Caco-2 (cell line): ENCODE measurements around the gene KLHDC10. TPM values are rescaled to one million over a fixed set of nuclear protein-coding genes. Genes with fewer than 3 reads are reported as not detected.
A peak's percentile ranks its signal among the peaks of the same experiment; 100 is the strongest.

Source experiments
- BruUV-seq: library from RNA; stranded (reverse); fragments of 400-500 nt; replicated peaks from 2 replicates; lab custom pipeline; 2021; lab: Mats Ljungman, UMichigan
- CTCF ChIA-PET: fragments of 300-600 bp; sonication (Branson Sonifier 250); formaldehyde crosslinking; loops from one replicate; lab custom pipeline; 2022; ENCODE audit warnings: antibody characterized with exemption; lab: Charles Lee
- POLR2A ChIA-PET: fragments of 300-600 bp; sonication (Branson Sonifier 250); formaldehyde crosslinking; loops from one replicate; lab custom pipeline; 2022; ENCODE audit warnings: antibody characterized with exemption; lab: Charles Lee
- DNase-seq, 2 experiments: peaks; one replicate each; pipeline versions ENCODE4 v3.0.0 to v3.0.0-alpha.2; 2020 to 2022
- H3K27me3 ChIP-seq: replicated peaks from 2 replicates; pipeline ENCODE4 v1.6.0; 2011; ENCODE audit warnings: low read length; ENCODE audit not compliant: control insufficient read depth, insufficient read depth
- H3K36me3 ChIP-seq: 2 replicates; pipeline ENCODE4 v1.5.1; 2011; ENCODE audit warnings: low read length; ENCODE audit not compliant: control insufficient read depth, insufficient read depth
- H3K4me1 ChIP-seq: fragments of 250-450 bp; sonication (Bioruptor Pico); 2 replicates; pipeline ENCODE4 v1.5.1; 2020; ENCODE audit warnings: mild to moderate bottlenecking
- H3K4me3 ChIP-seq: 2 replicates; pipeline ENCODE4 v1.5.1; 2011; ENCODE audit warnings: low read depth, mild to moderate bottlenecking, control low read depth, low read length
- H3K9me3 ChIP-seq: fragments of 250-450 bp; sonication (Bioruptor Pico); 2 replicates; pipeline ENCODE4 v1.5.1; 2020; ENCODE audit warnings: mild to moderate bottlenecking, moderate library complexity
- H3K27ac Mint-ChIP-seq: one replicate; pipeline ENCODE4 v1.8.0; 2022; ENCODE audit warnings: mixed read lengths; ENCODE audit not compliant: unreplicated experiment
- H3K27me3 Mint-ChIP-seq: one replicate; pipeline ENCODE4 v1.8.0; 2022; ENCODE audit warnings: mixed read lengths; ENCODE audit not compliant: insufficient read depth, unreplicated experiment
- H3K36me3 Mint-ChIP-seq: one replicate; pipeline ENCODE4 v1.8.0; 2022; ENCODE audit warnings: mild to moderate bottlenecking, mixed read lengths; ENCODE audit not compliant: insufficient read depth, unreplicated experiment
- H3K4me1 Mint-ChIP-seq: one replicate; pipeline ENCODE4 v1.8.0; 2022; ENCODE audit warnings: low read depth, mixed read lengths; ENCODE audit not compliant: unreplicated experiment
- H3K4me3 Mint-ChIP-seq: one replicate; pipeline ENCODE4 v1.8.0; 2022; ENCODE audit warnings: mild to moderate bottlenecking, moderate library complexity, mixed read lengths; ENCODE audit not compliant: unreplicated experiment
- H3K9me3 Mint-ChIP-seq: one replicate; pipeline ENCODE4 v1.8.0; 2022; ENCODE audit warnings: mixed read lengths; ENCODE audit not compliant: unreplicated experiment
- CTCF ChIP-seq, 2 experiments: fragments of 200-600 bp in 1 of 2; IDR thresholded peaks; 1 replicate in 1 of 2; 2 replicates in 1 of 2; pipeline versions ENCODE4 v1.5.1 to v1.8.0; 2011 to 2022; ENCODE audit warnings: antibody characterized with exemption in 1 of 2, control low read depth in 1 of 2, inconsistent platforms in 1 of 2, low read depth in 1 of 2, low read length in 1 of 2, mild to moderate bottlenecking in 1 of 2, moderate library complexity in 1 of 2; ENCODE audit not compliant: insufficient read depth in 1 of 2, severe bottlenecking in 1 of 2, unreplicated experiment in 1 of 2
- intact Hi-C: fragments of 100-400 bp; cut with micrococcal nuclease; formaldehyde crosslinking; loops from one replicate; pipeline ENCODE4 v1.10.0; 2022; ENCODE audit not compliant: unreplicated experiment
- total RNA-seq: library from RNA; stranded (reverse); gene quantifications from 2 replicates; pipeline ENCODE4 v1.2.3, GENCODE V29; 2022

Gene KLHDC10
- total RNA-seq, 1 experiment from 2014 or later = 22.3 TPM

- 0 out of 2 replicates have a peak, but pooled peaks cover 2% of the 10 kb centered on the region for H3K36me3 ChIP-seq
- no peak overlapping the region for H3K4me3 ChIP-seq
- no peak overlapping the region for H3K4me3 Mint-ChIP-seq
- DNase-seq = no peak
- TF ChIP-seq CTCF (IDR thresholded peaks at IDR 0.05; ENCODE audit: insufficient read depth in 1 of 2, low read depth in 1 of 2, low read length in 1 of 2, severe bottlenecking in 1 of 2, unreplicated experiment in 1 of 2) = no peak
- H3K9me3 ChIP-seq = no peaks in the 10 kb centered on the region
- intact Hi-C loops = no loop called here
- H3K27ac Mint-ChIP-seq = no peak overlapping the region
- no peaks in the 10 kb centered on the region for H3K27me3 Mint-ChIP-seq
- peaks cover 11% of the 10 kb centered on the region for H3K36me3 Mint-ChIP-seq
- CTCF ChIA-PET = interaction anchor here (1.8 kb wide), 1 partner anchor 42 kb away, joined by 10 read pairs; no protein-coding TSS in a partner anchor
- H3K27me3 ChIP-seq = no peaks in the 10 kb centered on the region
- H3K4me1 ChIP-seq = peaks cover 17% of the 10 kb centered on the region
- H3K9me3 Mint-ChIP-seq = no peaks in the 10 kb centered on the region
- BruUV-seq = no TSS peak
- peaks cover 15% of the 10 kb centered on the region for H3K4me1 Mint-ChIP-seq
- POLR2A ChIA-PET = no interaction called here
Observed at GRCh38 chr7:130114374-130114773, 44.0 kb downstream of the KLHDC10 start.

GRCh38 chr7:130114776-130115175 lies 44.4 kb downstream of the KLHDC10 start:
- Mint-ChIP-seq H3K36me3 (peaks cover 11% of the 10 kb centered on the region), H3K4me3 (no peak overlapping the region), H3K4me1 (peaks cover 15% of the 10 kb centered on the region), H3K27me3 (no peaks in the 10 kb centered on the region), H3K27ac (no peak overlapping the region), H3K9me3 (no peaks in the 10 kb centered on the region)
- ChIA-PET CTCF (interaction anchor here (1.8 kb wide), 1 partner anchor 42 kb away, joined by 10 read pairs; no protein-coding TSS in a partner anchor), POLR2A (no interaction called here)
- no peaks in the 10 kb centered on the region for H3K27me3 ChIP-seq
- DNase-seq = peak in 1 of 2 experiments; percentile 11
- no peak overlapping the region for H3K4me3 ChIP-seq
- intact Hi-C loops = no loop called here
- H3K4me1 ChIP-seq = peaks cover 17% of the 10 kb centered on the region
- 0 out of 2 replicates have a peak, but pooled peaks cover 2% of the 10 kb centered on the region for H3K36me3 ChIP-seq
- no peaks in the 10 kb centered on the region for H3K9me3 ChIP-seq
- BruUV-seq = no TSS peak
- no peak for TF ChIP-seq CTCF (IDR thresholded peaks at IDR 0.05; ENCODE audit: insufficient read depth in 1 of 2, low read depth in 1 of 2, low read length in 1 of 2, severe bottlenecking in 1 of 2, unreplicated experiment in 1 of 2)

- no TSS peak for BruUV-seq
- H3K36me3 Mint-ChIP-seq = peaks cover 18% of the 10 kb centered on the region
- Histone ChIP-seq H3K27me3 (no peaks in the 10 kb centered on the region), H3K36me3 (0 out of 2 replicates have a peak, but pooled peaks cover 2% of the 10 kb centered on the region), H3K4me3 (no peak overlapping the region), H3K4me1 (peaks cover 17% of the 10 kb centered on the region), H3K9me3 (no peaks in the 10 kb centered on the region)
- H3K4me1 Mint-ChIP-seq = peaks cover 15% of the 10 kb centered on the region
- H3K9me3 Mint-ChIP-seq = no peaks in the 10 kb centered on the region
- no peak overlapping the region for H3K4me3 Mint-ChIP-seq
- intact Hi-C loops = no loop called here
- no peak for TF ChIP-seq CTCF (IDR thresholded peaks at IDR 0.05; ENCODE audit: insufficient read depth in 1 of 2, low read depth in 1 of 2, low read length in 1 of 2, severe bottlenecking in 1 of 2, unreplicated experiment in 1 of 2)
- no peak for DNase-seq
- no peak overlapping the region for H3K27ac Mint-ChIP-seq
- no peaks in the 10 kb centered on the region for H3K27me3 Mint-ChIP-seq
- POLR2A ChIA-PET = no interaction called here
- CTCF ChIA-PET = no interaction called here
Observed at GRCh38 chr7:130118294-130118693, 48.0 kb downstream of the KLHDC10 start.
